ENCODE measurements around the gene NT5C.

DNA sequence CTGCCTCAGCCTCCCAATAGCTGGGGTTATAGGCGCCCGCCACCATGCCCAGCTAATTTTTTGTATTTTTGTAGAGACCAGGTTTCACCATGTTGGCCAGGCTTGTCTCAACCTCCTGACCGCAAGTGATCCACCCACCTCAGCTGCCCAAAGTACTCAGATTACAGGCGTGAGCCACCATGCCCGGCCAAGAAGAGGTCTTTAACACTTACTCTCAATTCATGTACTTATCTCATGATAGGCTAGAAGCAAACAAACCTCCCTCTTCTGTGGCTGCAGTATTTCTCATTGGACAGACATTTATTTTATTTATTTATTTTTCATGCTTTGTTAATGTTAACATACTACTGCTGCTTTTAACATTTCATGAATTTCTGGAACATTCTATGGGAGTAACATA, 7.0 kb upstream of the NT5C start:
- no peak for TF ChIP-seq ZNF2 (tag by site-specific recombination; IDR thresholded peaks at IDR 0.05)
- no peak for TF ChIP-seq ZNF623 (tag by site-specific recombination; IDR thresholded peaks at IDR 0.05)
- no peak for TF ChIP-seq ZNF830 (tag by site-specific recombination; IDR thresholded peaks at IDR 0.05; ENCODE audit: low read depth)
- TF ChIP-seq, protein P1, sequence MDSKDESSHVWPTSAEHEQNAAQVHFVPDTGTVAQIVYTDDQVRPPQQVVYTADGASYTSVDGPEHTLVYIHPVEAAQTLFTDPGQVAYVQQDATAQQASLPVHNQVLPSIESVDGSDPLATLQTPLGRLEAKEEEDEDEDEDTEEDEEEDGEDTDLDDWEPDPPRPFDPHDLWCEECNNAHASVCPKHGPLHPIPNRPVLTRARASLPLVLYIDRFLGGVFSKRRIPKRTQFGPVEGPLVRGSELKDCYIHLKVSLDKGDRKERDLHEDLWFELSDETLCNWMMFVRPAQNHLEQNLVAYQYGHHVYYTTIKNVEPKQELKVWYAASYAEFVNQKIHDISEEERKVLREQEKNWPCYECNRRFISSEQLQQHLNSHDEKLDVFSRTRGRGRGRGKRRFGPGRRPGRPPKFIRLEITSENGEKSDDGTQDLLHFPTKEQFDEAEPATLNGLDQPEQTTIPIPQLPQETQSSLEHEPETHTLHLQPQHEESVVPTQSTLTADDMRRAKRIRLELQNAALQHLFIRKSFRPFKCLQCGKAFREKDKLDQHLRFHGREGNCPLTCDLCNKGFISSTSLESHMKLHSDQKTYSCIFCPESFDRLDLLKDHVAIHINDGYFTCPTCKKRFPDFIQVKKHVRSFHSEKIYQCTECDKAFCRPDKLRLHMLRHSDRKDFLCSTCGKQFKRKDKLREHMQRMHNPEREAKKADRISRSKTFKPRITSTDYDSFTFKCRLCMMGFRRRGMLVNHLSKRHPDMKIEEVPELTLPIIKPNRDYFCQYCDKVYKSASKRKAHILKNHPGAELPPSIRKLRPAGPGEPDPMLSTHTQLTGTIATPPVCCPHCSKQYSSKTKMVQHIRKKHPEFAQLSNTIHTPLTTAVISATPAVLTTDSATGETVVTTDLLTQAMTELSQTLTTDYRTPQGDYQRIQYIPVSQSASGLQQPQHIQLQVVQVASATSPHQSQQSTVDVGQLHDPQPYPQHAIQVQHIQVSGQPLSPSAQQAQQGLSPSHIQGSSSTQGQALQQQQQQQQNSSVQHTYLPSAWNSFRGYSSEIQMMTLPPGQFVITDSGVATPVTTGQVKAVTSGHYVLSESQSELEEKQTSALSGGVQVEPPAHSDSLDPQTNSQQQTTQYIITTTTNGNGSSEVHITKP (tag by site-specific recombination; IDR thresholded peaks at IDR 0.05) = no peak
- TF ChIP-seq ZNF311 (tag by site-specific recombination; IDR thresholded peaks at IDR 0.05; ENCODE audit: borderline replicate concordance) = no peak
- no peak for TF ChIP-seq ZNF629 (tag by site-specific recombination; IDR thresholded peaks at IDR 0.05)
- no peak for TF ChIP-seq ZNF791 (tag by site-specific recombination; IDR thresholded peaks at IDR 0.05)
- no peak for TF ChIP-seq ZNF23 (tag by site-specific recombination; IDR thresholded peaks at IDR 0.05; ENCODE audit: borderline replicate concordance)
- no peak for TF ChIP-seq GLI2 (tag by site-specific recombination; IDR thresholded peaks at IDR 0.05; ENCODE audit: borderline replicate concordance, low read depth)
- TF ChIP-seq, protein P2, sequence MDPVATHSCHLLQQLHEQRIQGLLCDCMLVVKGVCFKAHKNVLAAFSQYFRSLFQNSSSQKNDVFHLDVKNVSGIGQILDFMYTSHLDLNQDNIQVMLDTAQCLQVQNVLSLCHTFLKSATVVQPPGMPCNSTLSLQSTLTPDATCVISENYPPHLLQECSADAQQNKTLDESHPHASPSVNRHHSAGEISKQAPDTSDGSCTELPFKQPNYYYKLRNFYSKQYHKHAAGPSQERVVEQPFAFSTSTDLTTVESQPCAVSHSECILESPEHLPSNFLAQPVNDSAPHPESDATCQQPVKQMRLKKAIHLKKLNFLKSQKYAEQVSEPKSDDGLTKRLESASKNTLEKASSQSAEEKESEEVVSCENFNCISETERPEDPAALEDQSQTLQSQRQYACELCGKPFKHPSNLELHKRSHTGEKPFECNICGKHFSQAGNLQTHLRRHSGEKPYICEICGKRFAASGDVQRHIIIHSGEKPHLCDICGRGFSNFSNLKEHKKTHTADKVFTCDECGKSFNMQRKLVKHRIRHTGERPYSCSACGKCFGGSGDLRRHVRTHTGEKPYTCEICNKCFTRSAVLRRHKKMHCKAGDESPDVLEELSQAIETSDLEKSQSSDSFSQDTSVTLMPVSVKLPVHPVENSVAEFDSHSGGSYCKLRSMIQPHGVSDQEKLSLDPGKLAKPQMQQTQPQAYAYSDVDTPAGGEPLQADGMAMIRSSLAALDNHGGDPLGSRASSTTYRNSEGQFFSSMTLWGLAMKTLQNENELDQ (tag by site-specific recombination; IDR thresholded peaks at IDR 0.05; ENCODE audit: low read depth) = no peak
- TF ChIP-seq ZNF521 (tag by site-specific recombination; IDR thresholded peaks at IDR 0.05) = no peak

Measured in HEK293 (cell line).